H1 (cell line): Measurements from ENCODE around the gene PRR3. TPM values are rescaled to one million over a fixed set of nuclear protein-coding genes. Genes with fewer than 3 reads are reported as not detected.

Experiments
- CBX5 ChIP-seq: fragments of 300-800, 300-1000 bp; sonication (generic); IDR thresholded peaks from 2 replicates; pipeline ENCODE4 v1.7.1; 2016; ENCODE audit warnings: antibody characterized with exemption, low read length, low read depth
- CTBP2 ChIP-seq: IDR thresholded peaks from 2 replicates; pipeline ENCODE4 v1.7.0; 2011; ENCODE audit warnings: borderline replicate concordance, mild to moderate bottlenecking, moderate library complexity, mixed read lengths, low read length; ENCODE audit not compliant: insufficient read depth, insufficient read length
- FOSL1 ChIP-seq: IDR thresholded peaks from 2 replicates; pipeline ENCODE4 v1.6.1; 2011; ENCODE audit warnings: mild to moderate bottlenecking, low read depth, low read length, moderate library complexity; ENCODE audit not compliant: insufficient read depth
- JUN ChIP-seq: IDR thresholded peaks from 2 replicates; pipeline ENCODE4 v1.6.1; 2011; ENCODE audit warnings: low read depth, mild to moderate bottlenecking, improper control_type of control experiment, low read length
- JUND ChIP-seq: IDR thresholded peaks from 2 replicates; pipeline ENCODE4 v1.6.1; 2011; ENCODE audit warnings: mild to moderate bottlenecking, improper control_type of control experiment, low read length
- SIX5 ChIP-seq: IDR thresholded peaks from 2 replicates; pipeline ENCODE4 v1.6.1; 2011; ENCODE audit warnings: mild to moderate bottlenecking, low read depth, low read length
- SUZ12 ChIP-seq: fragments of 200-600 bp; sonication (generic); IDR thresholded peaks from 2 replicates; pipeline ENCODE4 v1.6.1; 2012; ENCODE audit warnings: mild to moderate bottlenecking, inconsistent platforms, low read length, moderate library complexity, mixed read lengths
- TEAD4 ChIP-seq: IDR thresholded peaks from 2 replicates; pipeline ENCODE4 v1.6.1; 2012; ENCODE audit warnings: low read depth, low read length, inconsistent platforms, mixed read lengths
- polyA plus RNA-seq, 7 experiments: library from polyadenylated mRNA; depleted of rRNA in 3 of 7; stranded (reverse) in 5 of 7; unstranded in 2 of 7; fragments of >200 nt in 5 of 7; fragments of 200-250 nt in 2 of 7; gene quantifications; 1 replicate in 5 of 7; 2 replicates in 1 of 7; 4 replicates in 1 of 7; pipeline versions ENCODE4 v1.2.1 to v1.2.3, GENCODE V29; 2011 to 2013; ENCODE audit warnings: missing spikeins in 2 of 7, mixed read lengths in 2 of 7
- total RNA-seq: library from RNA; stranded (reverse); fragmentation: NEBNext Ultra II Directional; extraction: Animal tissue kit (Norgen Biotek cat#: 25700); gene quantifications from 2 replicates; pipeline ENCODE4 v1.2.1, GENCODE V29; 2021
- TF ChIP-seq, protein P1 (sequence below): fragments of 300-600 bp; sonication (generic); IDR thresholded peaks from 2 replicates; pipeline ENCODE4 v1.7.1; 2012; ENCODE audit warnings: low read length, moderate library complexity, mild to moderate bottlenecking, inconsistent platforms; ENCODE audit not compliant: insufficient replicate concordance
- TF ChIP-seq, protein P2 (sequence below): IDR thresholded peaks from 2 replicates; pipeline ENCODE4 v1.6.1; 2012; ENCODE audit warnings: inconsistent platforms

Gene PRR3
- total and polyA plus RNA-seq, 2 of the 8 experiments (the other 6 are each of a cell fraction or from before 2014, with no cell fraction given): 10.5 to 24.2 TPM

DNA sequence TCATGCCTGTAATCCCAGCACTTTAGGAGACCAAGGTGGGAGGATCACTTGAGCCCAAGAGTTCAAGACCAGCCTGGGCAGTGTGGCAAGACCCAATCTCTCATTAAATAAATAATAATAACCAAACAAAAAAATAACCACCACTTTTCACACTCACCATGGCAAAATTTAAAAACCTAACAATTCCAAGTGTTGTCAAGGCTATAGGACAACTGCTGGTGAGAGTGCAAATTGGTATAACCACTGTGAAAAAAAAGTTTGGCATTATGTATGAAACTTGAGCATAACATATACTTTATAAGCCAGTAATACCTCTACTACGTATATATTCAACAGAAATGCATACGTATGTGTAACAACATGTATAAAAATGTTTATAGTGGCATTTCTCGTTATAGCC lies 3.8 kb downstream of the PRR3 start (continued):
- TF ChIP-seq, protein P1, sequence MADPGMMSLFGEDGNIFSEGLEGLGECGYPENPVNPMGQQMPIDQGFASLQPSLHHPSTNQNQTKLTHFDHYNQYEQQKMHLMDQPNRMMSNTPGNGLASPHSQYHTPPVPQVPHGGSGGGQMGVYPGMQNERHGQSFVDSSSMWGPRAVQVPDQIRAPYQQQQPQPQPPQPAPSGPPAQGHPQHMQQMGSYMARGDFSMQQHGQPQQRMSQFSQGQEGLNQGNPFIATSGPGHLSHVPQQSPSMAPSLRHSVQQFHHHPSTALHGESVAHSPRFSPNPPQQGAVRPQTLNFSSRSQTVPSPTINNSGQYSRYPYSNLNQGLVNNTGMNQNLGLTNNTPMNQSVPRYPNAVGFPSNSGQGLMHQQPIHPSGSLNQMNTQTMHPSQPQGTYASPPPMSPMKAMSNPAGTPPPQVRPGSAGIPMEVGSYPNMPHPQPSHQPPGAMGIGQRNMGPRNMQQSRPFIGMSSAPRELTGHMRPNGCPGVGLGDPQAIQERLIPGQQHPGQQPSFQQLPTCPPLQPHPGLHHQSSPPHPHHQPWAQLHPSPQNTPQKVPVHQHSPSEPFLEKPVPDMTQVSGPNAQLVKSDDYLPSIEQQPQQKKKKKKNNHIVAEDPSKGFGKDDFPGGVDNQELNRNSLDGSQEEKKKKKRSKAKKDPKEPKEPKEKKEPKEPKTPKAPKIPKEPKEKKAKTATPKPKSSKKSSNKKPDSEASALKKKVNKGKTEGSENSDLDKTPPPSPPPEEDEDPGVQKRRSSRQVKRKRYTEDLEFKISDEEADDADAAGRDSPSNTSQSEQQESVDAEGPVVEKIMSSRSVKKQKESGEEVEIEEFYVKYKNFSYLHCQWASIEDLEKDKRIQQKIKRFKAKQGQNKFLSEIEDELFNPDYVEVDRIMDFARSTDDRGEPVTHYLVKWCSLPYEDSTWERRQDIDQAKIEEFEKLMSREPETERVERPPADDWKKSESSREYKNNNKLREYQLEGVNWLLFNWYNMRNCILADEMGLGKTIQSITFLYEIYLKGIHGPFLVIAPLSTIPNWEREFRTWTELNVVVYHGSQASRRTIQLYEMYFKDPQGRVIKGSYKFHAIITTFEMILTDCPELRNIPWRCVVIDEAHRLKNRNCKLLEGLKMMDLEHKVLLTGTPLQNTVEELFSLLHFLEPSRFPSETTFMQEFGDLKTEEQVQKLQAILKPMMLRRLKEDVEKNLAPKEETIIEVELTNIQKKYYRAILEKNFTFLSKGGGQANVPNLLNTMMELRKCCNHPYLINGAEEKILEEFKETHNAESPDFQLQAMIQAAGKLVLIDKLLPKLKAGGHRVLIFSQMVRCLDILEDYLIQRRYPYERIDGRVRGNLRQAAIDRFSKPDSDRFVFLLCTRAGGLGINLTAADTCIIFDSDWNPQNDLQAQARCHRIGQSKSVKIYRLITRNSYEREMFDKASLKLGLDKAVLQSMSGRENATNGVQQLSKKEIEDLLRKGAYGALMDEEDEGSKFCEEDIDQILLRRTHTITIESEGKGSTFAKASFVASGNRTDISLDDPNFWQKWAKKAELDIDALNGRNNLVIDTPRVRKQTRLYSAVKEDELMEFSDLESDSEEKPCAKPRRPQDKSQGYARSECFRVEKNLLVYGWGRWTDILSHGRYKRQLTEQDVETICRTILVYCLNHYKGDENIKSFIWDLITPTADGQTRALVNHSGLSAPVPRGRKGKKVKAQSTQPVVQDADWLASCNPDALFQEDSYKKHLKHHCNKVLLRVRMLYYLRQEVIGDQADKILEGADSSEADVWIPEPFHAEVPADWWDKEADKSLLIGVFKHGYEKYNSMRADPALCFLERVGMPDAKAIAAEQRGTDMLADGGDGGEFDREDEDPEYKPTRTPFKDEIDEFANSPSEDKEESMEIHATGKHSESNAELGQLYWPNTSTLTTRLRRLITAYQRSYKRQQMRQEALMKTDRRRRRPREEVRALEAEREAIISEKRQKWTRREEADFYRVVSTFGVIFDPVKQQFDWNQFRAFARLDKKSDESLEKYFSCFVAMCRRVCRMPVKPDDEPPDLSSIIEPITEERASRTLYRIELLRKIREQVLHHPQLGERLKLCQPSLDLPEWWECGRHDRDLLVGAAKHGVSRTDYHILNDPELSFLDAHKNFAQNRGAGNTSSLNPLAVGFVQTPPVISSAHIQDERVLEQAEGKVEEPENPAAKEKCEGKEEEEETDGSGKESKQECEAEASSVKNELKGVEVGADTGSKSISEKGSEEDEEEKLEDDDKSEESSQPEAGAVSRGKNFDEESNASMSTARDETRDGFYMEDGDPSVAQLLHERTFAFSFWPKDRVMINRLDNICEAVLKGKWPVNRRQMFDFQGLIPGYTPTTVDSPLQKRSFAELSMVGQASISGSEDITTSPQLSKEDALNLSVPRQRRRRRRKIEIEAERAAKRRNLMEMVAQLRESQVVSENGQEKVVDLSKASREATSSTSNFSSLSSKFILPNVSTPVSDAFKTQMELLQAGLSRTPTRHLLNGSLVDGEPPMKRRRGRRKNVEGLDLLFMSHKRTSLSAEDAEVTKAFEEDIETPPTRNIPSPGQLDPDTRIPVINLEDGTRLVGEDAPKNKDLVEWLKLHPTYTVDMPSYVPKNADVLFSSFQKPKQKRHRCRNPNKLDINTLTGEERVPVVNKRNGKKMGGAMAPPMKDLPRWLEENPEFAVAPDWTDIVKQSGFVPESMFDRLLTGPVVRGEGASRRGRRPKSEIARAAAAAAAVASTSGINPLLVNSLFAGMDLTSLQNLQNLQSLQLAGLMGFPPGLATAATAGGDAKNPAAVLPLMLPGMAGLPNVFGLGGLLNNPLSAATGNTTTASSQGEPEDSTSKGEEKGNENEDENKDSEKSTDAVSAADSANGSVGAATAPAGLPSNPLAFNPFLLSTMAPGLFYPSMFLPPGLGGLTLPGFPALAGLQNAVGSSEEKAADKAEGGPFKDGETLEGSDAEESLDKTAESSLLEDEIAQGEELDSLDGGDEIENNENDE: no peak
- no peak for TF ChIP-seq TEAD4
- TF ChIP-seq JUND: no peak
- TF ChIP-seq CTBP2: no peak
- no peak for TF ChIP-seq CBX5
- no peak for TF ChIP-seq SIX5
- TF ChIP-seq JUN: no peak
- TF ChIP-seq, protein P2, sequence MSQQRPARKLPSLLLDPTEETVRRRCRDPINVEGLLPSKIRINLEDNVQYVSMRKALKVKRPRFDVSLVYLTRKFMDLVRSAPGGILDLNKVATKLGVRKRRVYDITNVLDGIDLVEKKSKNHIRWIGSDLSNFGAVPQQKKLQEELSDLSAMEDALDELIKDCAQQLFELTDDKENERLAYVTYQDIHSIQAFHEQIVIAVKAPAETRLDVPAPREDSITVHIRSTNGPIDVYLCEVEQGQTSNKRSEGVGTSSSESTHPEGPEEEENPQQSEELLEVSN: no peak
- TF ChIP-seq SUZ12: no peak
- TF ChIP-seq FOSL1: no peak
